HCT116 (cell line): ENCODE results near the gene UBE2N. TPM values are rescaled to one million over a fixed set of nuclear protein-coding genes. Genes with fewer than 3 reads are reported as not detected.

Experiments
- ATAC-seq: fragments of 200-7000 bp; cut with Tn5 transposase; 2 replicates; pipeline ENCODE4 v1.9.1; 2020; ENCODE audit warnings: mild to moderate bottlenecking, moderate library complexity
- BruUV-seq: library from RNA; stranded (reverse); fragments of 400-500 nt; replicated peaks from 2 replicates; lab custom pipeline; 2021; lab: Mats Ljungman, UMichigan
- CTCF ChIA-PET: fragments of 300-600 bp; sonication (Branson Sonifier 250); formaldehyde crosslinking; loops from one replicate; lab custom pipeline; 2021; ENCODE audit warnings: antibody characterized with exemption; lab: Charles Lee
- POLR2A ChIA-PET: fragments of 300-600, 350-600 bp; sonication (Branson Sonifier 250); formaldehyde crosslinking; loops from one replicate; lab custom pipeline; 2021; ENCODE audit warnings: antibody characterized with exemption; lab: Charles Lee
- RAD21 ChIA-PET, 2 experiments: fragments of 300-600 bp; sonication (Branson Sonifier 250); formaldehyde crosslinking; loops; one replicate each; lab custom pipeline; 2023; ENCODE audit warnings: low total read pairs in 2 of 2; ENCODE audit not compliant: uncharacterized antibody in 2 of 2, unreplicated experiment in 2 of 2, low non-redundant PET in 1 of 2; lab: Charles Lee
- DNase-seq: peaks from one replicate; pipeline ENCODE4 v3.0.0-alpha.2; 2010; ENCODE audit warnings: low read depth, low spot score
- H2AFZ ChIP-seq: fragments of 200-600 bp; shearing (Covaris generic), sonication (generic); 2 replicates; pipeline ENCODE4 v1.6.1; 2017; ENCODE audit warnings: low read depth, mixed run types, mixed read lengths, antibody characterized with exemption, low read length; ENCODE audit not compliant: poor library complexity, severe bottlenecking
- H3K27ac ChIP-seq: 2 replicates; pipeline ENCODE4 v1.5.1; 2012; ENCODE audit warnings: low read depth, low read length
- H3K27me3 ChIP-seq: fragments of 200-600 bp; sonication (generic); 2 replicates; pipeline ENCODE4 v1.6.1; 2016; ENCODE audit warnings: mixed run types, low read length, mixed read lengths; ENCODE audit not compliant: insufficient read depth
- H3K36me3 ChIP-seq, 2 experiments: fragments of 200-500 bp in 1 of 2; fragments of 200-600 bp in 1 of 2; sonication (Bioruptor generic) in 1 of 2; sonication (generic) in 1 of 2; 2 replicates each; pipeline versions ENCODE4 v1.5.1 to v1.6.1; 2014 to 2016; ENCODE audit warnings: low read length in 2 of 2, inconsistent platforms in 1 of 2, mixed read lengths in 1 of 2, mixed run types in 1 of 2; ENCODE audit not compliant: insufficient read depth in 2 of 2, control insufficient read depth in 1 of 2
- H3K4me1 ChIP-seq, 2 experiments: fragments of 200-600 bp in 1 of 2; sonication (generic) in 1 of 2; 2 replicates each; pipeline versions ENCODE4 v1.5.1 to v1.6.1; 2012 to 2017; ENCODE audit warnings: low read length in 2 of 2, inconsistent platforms in 1 of 2, mild to moderate bottlenecking in 1 of 2, mixed read lengths in 1 of 2, mixed run types in 1 of 2, moderate library complexity in 1 of 2; ENCODE audit not compliant: insufficient read depth in 2 of 2, control insufficient read depth in 1 of 2
- H3K4me2 ChIP-seq: fragments of 200-600 bp; sonication (generic); 2 replicates; pipeline ENCODE4 v1.6.1; 2017; ENCODE audit warnings: mixed run types, low read length, mixed read lengths
- H3K4me3 ChIP-seq, 2 experiments: fragments of 200-600 bp in 1 of 2; sonication (generic) in 1 of 2; replicated peaks in 1 of 2; 2 replicates each; pipeline ENCODE4 v1.5.1; 2011 to 2016; ENCODE audit warnings: low read length in 2 of 2, control low read depth in 1 of 2, low read depth in 1 of 2, mild to moderate bottlenecking in 1 of 2, mixed read lengths in 1 of 2, mixed run types in 1 of 2
- H3K79me2 ChIP-seq: fragments of 200-600 bp; sonication (generic); 2 replicates; pipeline ENCODE4 v1.6.1; 2017; ENCODE audit warnings: mild to moderate bottlenecking, mixed run types, low read length, moderate library complexity, mixed read lengths; ENCODE audit not compliant: insufficient read depth
- H3K9ac ChIP-seq: fragments of 200-600 bp; sonication (generic); 2 replicates; pipeline ENCODE4 v1.6.1; 2016; ENCODE audit warnings: low read length, mixed read lengths
- H3K9me2 ChIP-seq: fragments of 200-600 bp; sonication (generic), shearing (Covaris generic); 2 replicates; pipeline ENCODE4 v1.6.1; 2017; ENCODE audit warnings: mixed run types, mild to moderate bottlenecking, moderate library complexity; ENCODE audit not compliant: insufficient read depth
- H3K9me3 ChIP-seq, 2 experiments: fragments of 200-500 bp in 1 of 2; fragments of 200-600 bp in 1 of 2; sonication (Bioruptor generic) in 1 of 2; sonication (generic) in 1 of 2; 2 replicates each; pipeline ENCODE4 v1.6.1; 2014 to 2017; ENCODE audit warnings: low read length in 2 of 2, mixed read lengths in 2 of 2, inconsistent platforms in 1 of 2, low read depth in 1 of 2, mild to moderate bottlenecking in 1 of 2, mixed run types in 1 of 2, moderate library complexity in 1 of 2; ENCODE audit not compliant: control insufficient read depth in 1 of 2, insufficient read depth in 1 of 2
- H4K20me1 ChIP-seq: fragments of 200-600 bp; sonication (generic), shearing (Covaris generic); 2 replicates; pipeline ENCODE4 v1.6.1; 2017; ENCODE audit warnings: mixed run types, mild to moderate bottlenecking, moderate library complexity; ENCODE audit not compliant: insufficient read depth
- CEBPB ChIP-seq: IDR thresholded peaks from 2 replicates; pipeline ENCODE4 v1.6.1; 2012; ENCODE audit warnings: low read depth
- CTCF ChIP-seq, 3 experiments: fragments of 200-600 bp in 1 of 3; sonication (generic) in 1 of 3; IDR thresholded peaks in 2 of 3; conservative IDR thresholded peaks in 1 of 3; 2 replicates each; pipeline ENCODE4 v1.5.1; 2012 to 2017; ENCODE audit warnings: low read depth in 2 of 3, low read length in 2 of 3, antibody characterized with exemption in 1 of 3, borderline replicate concordance in 1 of 3, control low read depth in 1 of 3, mild to moderate bottlenecking in 1 of 3, mixed read lengths in 1 of 3, mixed run types in 1 of 3, moderate library complexity in 1 of 3; ENCODE audit not compliant: insufficient read depth in 1 of 3
- ELF1 ChIP-seq: IDR thresholded peaks from 2 replicates; pipeline ENCODE4 v1.6.1; 2012; ENCODE audit warnings: low read depth, borderline replicate concordance
- EZH2 ChIP-seq: fragments of 200-600 bp; sonication (generic); IDR thresholded peaks from 2 replicates; pipeline ENCODE4 v1.6.1; 2017; ENCODE audit warnings: antibody characterized with exemption, mixed run types
- EZH2phosphoT487 ChIP-seq: fragments of 200-600 bp; IDR thresholded peaks from 2 replicates; pipeline ENCODE4 v1.6.1; 2018; ENCODE audit warnings: antibody characterized with exemption, borderline replicate concordance
- POLR2AphosphoS5 ChIP-seq: IDR thresholded peaks from 2 replicates; pipeline ENCODE4 v1.6.1; 2011; ENCODE audit warnings: mild to moderate bottlenecking, low read depth, low read length, moderate library complexity
- RAD21 ChIP-seq: IDR thresholded peaks from 2 replicates; pipeline ENCODE4 v1.6.1; 2012; ENCODE audit warnings: low read depth, mild to moderate bottlenecking
- ZNF274 ChIP-seq: fragments of 200-500 bp; sonication (Bioruptor generic); IDR thresholded peaks from 2 replicates; pipeline ENCODE4 v1.6.1; 2014; ENCODE audit warnings: mild to moderate bottlenecking, low read depth, low read length, inconsistent platforms
- intact Hi-C: fragments of 100-400 bp; cut with micrococcal nuclease; formaldehyde crosslinking; loops from 2 replicates; pipeline ENCODE4 v1.10.0; 2022
- total RNA-seq: library from RNA; stranded (reverse); gene quantifications from one replicate; pipeline ENCODE4 v1.2.1, GENCODE V29; 2021; ENCODE audit not compliant: unreplicated experiment
- TF ChIP-seq, protein P1 (sequence below): IDR thresholded peaks from 2 replicates; pipeline ENCODE4 v1.6.1; 2012

Gene UBE2N
- total RNA-seq, 1 experiment from 2014 or later, result 140 TPM

DNA sequence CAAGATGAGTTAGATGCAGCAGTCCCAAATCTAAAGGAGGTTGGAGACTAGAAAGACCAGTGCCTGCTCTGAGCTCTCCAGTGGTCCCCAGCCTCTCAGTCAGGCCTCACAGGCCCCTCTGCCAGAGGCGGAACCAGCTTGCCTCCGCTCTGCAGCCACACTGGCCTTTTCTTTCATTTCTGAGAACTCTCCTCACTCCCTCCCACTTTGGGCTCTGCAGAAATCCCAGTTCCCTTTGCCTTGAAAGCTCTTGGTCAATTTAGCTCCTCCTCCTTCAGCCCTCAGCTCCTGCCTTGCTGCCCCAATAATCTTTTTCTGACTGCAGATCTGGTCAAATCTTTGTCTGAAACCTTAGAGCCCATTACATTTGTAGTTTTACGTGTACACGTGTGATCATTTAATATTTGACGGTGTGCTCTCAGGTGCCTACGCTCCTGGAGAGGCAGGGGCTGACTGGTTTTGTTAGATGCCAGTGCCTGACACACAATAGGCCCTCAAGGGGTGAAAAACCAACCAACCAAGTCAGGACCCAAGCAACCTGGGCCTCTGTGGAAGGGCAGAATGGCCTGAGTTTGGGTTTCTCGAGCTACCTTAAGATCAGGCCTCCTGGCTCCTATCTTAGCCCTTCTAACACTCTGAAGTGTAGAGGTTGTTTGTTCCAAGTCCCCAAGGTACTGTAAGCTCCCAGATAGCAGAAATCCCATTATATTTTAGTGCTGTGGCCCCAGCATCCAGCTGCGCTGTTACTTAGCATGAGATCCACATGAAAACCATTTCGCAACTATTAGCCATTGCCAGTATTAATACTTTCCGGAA is 65.1 kb downstream of the UBE2N start:
- H3K36me3 ChIP-seq, result no peaks in the 10 kb centered on the region
- no peaks in the 10 kb centered on the region for H3K27me3 ChIP-seq
- peaks cover 3% of the 10 kb centered on the region; the same call in 1 of the 2 replicates for H4K20me1 ChIP-seq
- intact Hi-C loops, result loop anchor here (5.0 kb wide), 1 partner anchor 279 kb away; no protein-coding TSS in a partner anchor
- no TSS peak for BruUV-seq
- DNase-seq (no peak), ATAC-seq (no peak)
- H3K79me2 ChIP-seq, result peaks cover 34% of the 10 kb centered on the region
- H2AFZ ChIP-seq, result no peak overlapping the region
- H3K9ac ChIP-seq, result peak overlapping the region; percentile 92
- TF ChIP-seq CTCF (IDR thresholded peaks at IDR 0.05 in 2 of 3, conservative IDR thresholded peaks at IDR 0.05 in 1 of 3; ENCODE audit: borderline replicate concordance in 1 of 3, insufficient read depth in 1 of 3, low read depth in 2 of 3, low read length in 2 of 3) (no peak), POLR2AphosphoS5 (no peak), RAD21 (no peak), EZH2 (no peak), ELF1 (no peak), ZNF274 (no peak), CEBPB (peak; percentile 36; the same call in 1 of the 2 replicates), EZH2phosphoT487 (no peak)
- TF ChIP-seq, protein P1, sequence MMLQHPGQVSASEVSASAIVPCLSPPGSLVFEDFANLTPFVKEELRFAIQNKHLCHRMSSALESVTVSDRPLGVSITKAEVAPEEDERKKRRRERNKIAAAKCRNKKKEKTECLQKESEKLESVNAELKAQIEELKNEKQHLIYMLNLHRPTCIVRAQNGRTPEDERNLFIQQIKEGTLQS, result no peak
- CTCF ChIA-PET, result interaction anchor here (0.6 kb wide), 1 partner anchor 389 kb away, joined by 4 read pairs; no protein-coding TSS in a partner anchor
- H3K4me3 ChIP-seq, result peak overlapping the region; percentile 36 to 86; a peak in 2 of 4 replicates
- peak overlapping the region; percentile 86 for H3K4me2 ChIP-seq
- H3K4me1 ChIP-seq, result peaks cover 17 to 32% of the 10 kb centered on the region in 2 experiments
- RAD21 ChIA-PET, result no interaction called here
- no peaks in the 10 kb centered on the region for H3K9me3 ChIP-seq
- H3K9me2 ChIP-seq, result no peaks in the 10 kb centered on the region
- H3K27ac ChIP-seq, result no peak overlapping the region
- POLR2A ChIA-PET, result interaction anchor here (1.1 kb wide), 1 partner anchor 27 kb away, joined by 3 read pairs; no protein-coding TSS in a partner anchor
